Kidney epithelial cell (primary cell): ENCODE results near the gene SRM. TPM values are rescaled to one million over a fixed set of nuclear protein-coding genes. Genes with fewer than 3 reads are reported as not detected.
"Not testable (repeated sequence)": the region's sequence is repeated elsewhere in the genome, so short reads cannot be mapped to it uniquely, and the experiment has no call there.

ENCODE experiments used
- DNase-seq: peaks from one replicate; pipeline ENCODE4 v3.0.0-alpha.2; 2010; ENCODE audit warnings: low read depth
- H3K27me3 ChIP-seq: 2 replicates; pipeline ENCODE4 v1.6.0; 2011; ENCODE audit warnings: low read length; ENCODE audit not compliant: control insufficient read depth, insufficient read depth
- H3K36me3 ChIP-seq: 2 replicates; pipeline ENCODE4 v1.5.1; 2011; ENCODE audit warnings: low read length; ENCODE audit not compliant: control insufficient read depth, insufficient read depth
- H3K4me3 ChIP-seq: 2 replicates; pipeline ENCODE4 v1.5.1; 2011; ENCODE audit warnings: low read depth, mild to moderate bottlenecking, control low read depth, low read length
- CTCF ChIP-seq: IDR thresholded peaks from 2 replicates; pipeline ENCODE4 v1.5.1; 2011; ENCODE audit warnings: mild to moderate bottlenecking, moderate library complexity, low read length, control low read depth, inconsistent platforms; ENCODE audit not compliant: insufficient read depth, poor library complexity, severe bottlenecking
- total RNA-seq: library from RNA; depleted of rRNA; stranded (reverse); fragments of >200 nt; gene quantifications from 2 replicates; pipeline ENCODE4 v1.2.3, GENCODE V29; 2015

Gene SRM
- total RNA-seq, 1 donor from 2014 or later: 75.0 TPM

GRCh38 chr1:11065796-11066195, 6.0 kb upstream of the SRM start:
- TF ChIP-seq CTCF: no peak
- no peak for DNase-seq
- H3K4me3 ChIP-seq: no peak overlapping the region
- peaks cover 4% of the 10 kb centered on the region for H3K36me3 ChIP-seq
- no peaks in the 10 kb centered on the region for H3K27me3 ChIP-seq

GRCh38 chr1:11064942-11065341, 5.1 kb upstream of the SRM start:
- H3K36me3 ChIP-seq: peaks cover 4% of the 10 kb centered on the region
- DNase-seq: no peak
- H3K4me3 ChIP-seq: no peak overlapping the region
- H3K27me3 ChIP-seq: no peaks in the 10 kb centered on the region
- TF ChIP-seq CTCF: no peak

DNA sequence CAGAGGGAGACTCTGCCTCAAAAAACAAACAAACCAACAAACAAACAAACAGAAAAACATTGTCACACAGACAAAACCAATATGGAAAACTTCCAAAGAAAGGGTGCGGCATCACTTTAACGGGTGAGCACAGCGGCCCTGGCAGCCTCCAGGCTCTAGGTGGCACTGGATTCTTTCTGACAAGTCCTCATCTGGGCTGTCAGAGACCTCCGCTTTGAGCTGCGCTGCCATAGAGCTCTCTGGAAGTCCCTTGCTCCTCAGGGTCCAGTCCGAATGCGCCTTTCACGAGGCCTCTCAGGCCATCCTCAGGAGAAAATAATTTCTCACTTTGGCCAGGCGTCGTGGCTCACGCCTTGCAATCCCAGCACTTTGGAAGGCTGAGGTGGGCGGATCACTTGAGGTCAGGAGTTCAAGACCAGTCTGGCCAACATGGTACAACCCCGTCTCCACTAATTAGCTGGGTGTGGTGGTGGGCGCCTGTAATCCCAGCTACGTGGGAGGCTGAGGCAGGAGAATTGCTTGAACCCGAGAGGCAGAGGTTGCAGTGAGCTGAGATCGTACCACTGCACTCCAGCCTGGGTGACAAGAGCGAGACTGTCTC, 4.2 kb upstream of the SRM start:
- H3K27me3 ChIP-seq, DNase-seq, H3K4me3 ChIP-seq, H3K36me3 ChIP-seq: not testable (repeated sequence)

- TF ChIP-seq CTCF: no peak
- Histone ChIP-seq H3K4me3 (no peak overlapping the region), H3K36me3 (peaks cover 4% of the 10 kb centered on the region), H3K27me3 (no peaks in the 10 kb centered on the region)
- no peak for DNase-seq
Measured at GRCh38 chr1:11062965-11063401, 3.2 kb upstream of the SRM start.

DNA sequence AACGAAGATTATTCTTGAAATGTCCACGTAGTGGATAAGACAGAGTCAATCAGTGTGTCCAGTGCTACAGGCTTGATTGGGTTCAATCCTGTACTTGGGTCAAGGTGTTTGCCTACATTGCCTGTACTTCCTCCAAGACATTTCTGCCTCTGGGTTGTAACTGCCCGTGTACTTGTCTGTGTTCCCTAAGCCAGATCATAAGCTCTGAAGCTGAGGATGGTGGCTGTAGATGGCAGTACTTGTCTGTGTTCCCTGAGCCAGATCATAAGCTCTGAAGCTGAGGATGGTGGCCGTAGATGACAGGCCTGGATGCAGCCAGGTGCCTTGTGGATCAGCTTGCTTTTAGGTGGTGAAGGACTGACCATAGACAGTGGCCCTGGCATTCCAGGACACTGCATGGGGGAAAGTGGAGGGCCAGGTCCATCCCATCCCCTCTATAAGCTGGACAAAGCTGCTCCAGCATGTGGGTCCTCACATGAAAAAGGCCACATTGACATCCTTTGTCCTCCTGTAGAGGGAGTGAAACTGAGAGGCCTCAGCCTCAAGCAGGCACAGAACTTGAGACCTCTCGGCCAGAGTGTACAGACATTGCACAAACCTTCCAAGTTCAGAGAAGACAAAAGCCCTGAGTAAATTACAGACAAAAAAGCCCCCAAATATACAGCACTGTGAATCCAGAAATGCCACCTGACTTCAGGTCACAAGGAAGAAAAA, 2.0 kb upstream of the SRM start:
- no peak for DNase-seq
- TF ChIP-seq CTCF: no peak
- Histone ChIP-seq H3K4me3 (no peak overlapping the region), H3K27me3 (no peaks in the 10 kb centered on the region), H3K36me3 (peaks cover 2% of the 10 kb centered on the region)

DNA sequence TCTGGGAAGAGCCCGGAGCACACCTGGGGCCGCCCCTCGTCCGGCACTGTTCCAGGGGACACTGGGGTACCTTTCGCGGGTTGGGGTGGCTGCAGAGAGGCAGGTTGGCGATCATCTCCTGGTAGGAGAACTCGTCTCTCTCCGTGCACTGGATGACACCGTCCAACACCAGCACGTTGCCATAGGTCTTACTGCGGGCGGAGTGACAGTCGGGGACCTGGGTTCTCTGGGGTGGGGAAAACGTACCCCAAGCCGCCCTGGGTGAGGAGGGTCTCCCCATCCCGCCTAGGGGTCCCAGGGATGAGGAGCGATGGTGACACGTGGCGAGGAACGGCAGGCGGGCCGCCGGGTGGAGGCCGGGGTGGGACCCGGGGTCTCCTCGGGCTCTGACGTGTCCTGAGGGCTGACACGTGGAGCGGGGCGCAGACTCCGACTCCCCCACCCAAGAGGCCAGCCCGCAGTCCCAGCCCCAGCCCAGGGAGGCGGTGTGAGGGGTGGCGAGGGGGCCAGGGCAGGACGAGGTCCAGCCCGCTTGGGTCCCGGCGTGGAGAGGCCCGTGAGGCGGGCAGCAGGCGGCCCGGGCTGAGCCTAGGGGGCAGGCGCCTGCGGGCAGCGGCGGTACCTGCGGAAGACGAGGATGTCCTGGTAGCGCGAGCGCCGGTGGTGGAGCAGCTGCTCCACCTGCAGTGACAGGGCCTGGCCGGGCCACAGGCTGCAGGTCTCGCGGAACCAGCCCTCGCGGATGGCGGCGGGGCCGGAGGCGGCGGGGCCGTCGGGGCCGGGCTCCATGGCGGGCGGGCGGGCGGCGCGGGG, 457 bp downstream of the SRM start:
- Histone ChIP-seq H3K36me3 (peaks cover 2% of the 10 kb centered on the region), H3K27me3 (no peaks in the 10 kb centered on the region), H3K4me3 (peak overlapping the region; percentile 92)
- no peak for DNase-seq
- no peak for TF ChIP-seq CTCF
